GM18517 (cell line): ENCODE results near the gene TBATA.
"Not testable (repeated sequence)": the region's sequence is repeated elsewhere in the genome, so short reads cannot be mapped to it uniquely, and the experiment has no call there.

ENCODE experiments used
- ATAC-seq: cut with Tn5 transposase; IDR thresholded peaks from one replicate; pipeline ENCODE4 v1.9.1; 2021; ENCODE audit warnings: mild to moderate bottlenecking, moderate library complexity; ENCODE audit not compliant: unreplicated experiment

Gene TBATA

DNA sequence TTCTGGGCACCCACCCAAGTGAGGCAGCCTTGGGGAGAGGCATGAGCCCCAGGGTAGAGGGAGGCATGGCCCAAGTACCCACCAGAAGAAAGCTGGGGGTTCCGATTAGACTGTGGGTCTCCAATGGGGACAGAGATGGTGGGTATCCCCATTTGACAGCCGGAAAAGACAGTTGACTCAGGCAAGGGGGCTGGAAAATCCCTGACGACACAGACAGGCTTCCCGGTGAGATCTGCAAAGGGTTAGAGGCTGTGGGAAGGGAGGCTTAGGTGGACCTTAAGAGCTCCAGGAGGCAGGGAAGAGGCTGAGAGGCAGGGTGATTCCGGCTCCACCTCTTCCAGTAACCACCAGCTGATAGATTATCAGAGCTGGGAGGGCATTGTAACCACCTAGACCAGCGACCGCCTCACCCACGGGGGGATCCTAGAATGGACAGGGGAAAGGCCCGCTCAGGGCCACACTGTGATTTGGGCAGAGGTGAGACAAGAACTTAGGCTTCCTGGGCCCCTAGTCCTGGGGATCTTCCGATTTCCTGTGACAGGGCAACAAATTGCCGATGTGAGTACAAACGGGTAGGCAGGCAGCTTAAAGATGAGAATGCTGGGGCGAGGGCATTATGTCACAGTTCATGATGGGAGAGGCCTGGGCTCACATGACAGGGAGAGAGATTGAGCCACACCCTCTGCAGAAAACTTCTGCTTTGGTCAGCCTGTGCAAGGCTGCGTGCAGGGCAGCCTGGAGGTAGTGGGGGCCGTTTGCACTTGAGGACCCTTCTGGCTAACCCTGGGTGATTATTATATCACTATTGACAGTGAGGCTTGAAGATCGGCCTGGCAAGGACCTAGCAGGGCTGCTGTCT lies 5.4 kb downstream of the TBATA start:
- no peak for ATAC-seq

DNA sequence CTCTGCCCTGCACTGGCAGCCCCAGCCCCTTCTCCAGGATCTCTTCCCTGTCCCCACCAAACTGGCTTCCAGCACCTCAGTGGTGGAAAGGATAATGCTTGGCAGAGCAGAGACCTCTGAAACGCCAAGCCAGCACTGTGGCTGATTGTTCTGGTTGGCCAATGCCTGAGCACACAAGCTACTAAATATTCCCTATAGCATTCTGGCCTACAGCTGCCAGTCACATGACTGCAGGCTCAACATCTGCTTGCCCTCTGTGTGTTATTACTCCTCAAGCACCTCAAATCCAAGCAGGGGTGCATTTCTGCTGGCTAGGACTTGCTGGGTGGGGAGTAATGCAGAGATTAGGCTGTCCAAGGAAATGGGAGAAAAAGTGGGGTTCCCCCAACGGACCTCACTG lies 6.1 kb downstream of the TBATA start:
- ATAC-seq: no peak

DNA sequence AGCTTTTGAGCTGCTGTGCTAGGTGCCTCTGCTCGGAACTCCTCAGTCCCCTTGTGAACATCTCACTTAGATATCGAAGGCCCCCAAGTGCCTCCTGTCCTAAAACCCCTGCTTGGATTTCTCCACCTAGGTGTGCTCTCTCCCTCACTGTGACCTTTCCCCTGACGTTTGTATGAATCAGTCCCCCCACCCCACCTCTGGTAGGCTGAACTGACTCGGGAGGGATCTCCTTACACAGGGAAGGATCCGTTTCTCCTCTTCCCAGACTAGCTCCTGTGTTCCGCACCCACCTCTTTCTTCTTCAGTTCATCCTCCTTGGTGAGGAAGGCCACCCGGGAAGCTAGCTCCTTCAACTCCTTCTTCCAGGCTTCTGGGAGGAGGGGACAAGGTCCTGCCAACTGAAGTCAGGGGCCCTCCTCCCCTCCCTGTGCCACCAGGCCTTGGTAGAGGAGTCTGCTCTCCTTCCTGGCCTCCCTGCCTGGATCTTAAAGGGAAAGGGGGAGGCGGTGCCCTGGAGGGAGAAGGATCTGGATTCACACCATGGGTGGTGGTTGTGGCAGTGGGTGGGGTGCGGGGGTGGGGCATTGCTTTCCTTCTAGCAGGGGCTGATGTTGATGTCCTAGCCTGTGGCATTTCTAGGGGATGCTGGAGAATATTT lies 6.8 kb downstream of the TBATA start:
- ATAC-seq: no peak

DNA sequence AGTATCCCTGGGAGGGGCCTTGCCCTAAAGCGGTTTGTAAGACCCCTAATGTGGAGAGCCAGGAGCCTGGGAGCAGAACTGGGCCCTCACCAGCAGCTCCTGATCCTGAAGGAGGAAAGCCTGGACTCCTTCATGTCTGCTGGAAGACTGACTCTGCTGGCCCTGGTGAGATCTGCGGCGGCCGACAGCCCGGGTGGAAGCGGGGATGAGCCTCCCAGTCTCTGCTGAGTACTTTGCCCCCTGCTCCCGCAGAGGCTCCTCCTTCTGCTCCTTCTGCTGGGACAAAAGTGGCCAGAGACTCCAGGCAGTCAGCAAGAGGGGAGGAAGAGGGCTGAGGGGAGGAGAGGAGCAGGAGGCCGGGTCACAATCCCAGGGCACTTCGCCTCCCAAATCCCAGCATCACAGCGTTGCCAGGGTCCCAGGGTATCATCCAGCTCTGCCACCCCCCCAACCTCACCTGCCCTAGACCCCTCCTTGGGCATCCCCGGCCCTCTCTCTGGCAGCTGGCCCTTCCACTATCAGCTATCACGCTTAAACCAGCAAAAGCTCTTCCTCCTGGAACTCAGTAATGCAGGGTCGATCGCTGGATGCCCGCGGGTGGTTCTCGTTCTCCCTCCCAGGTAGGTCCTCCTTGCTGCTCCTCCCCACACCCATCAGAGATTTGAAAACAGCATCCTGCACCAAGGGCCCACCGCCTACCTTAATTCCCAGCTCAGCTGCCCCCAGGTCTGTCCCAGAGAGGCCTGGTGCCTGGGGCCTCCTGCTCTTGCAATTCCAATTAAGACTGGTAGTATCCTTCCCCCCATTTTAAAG lies 7.9 kb downstream of the TBATA start:
- no peak for ATAC-seq

DNA sequence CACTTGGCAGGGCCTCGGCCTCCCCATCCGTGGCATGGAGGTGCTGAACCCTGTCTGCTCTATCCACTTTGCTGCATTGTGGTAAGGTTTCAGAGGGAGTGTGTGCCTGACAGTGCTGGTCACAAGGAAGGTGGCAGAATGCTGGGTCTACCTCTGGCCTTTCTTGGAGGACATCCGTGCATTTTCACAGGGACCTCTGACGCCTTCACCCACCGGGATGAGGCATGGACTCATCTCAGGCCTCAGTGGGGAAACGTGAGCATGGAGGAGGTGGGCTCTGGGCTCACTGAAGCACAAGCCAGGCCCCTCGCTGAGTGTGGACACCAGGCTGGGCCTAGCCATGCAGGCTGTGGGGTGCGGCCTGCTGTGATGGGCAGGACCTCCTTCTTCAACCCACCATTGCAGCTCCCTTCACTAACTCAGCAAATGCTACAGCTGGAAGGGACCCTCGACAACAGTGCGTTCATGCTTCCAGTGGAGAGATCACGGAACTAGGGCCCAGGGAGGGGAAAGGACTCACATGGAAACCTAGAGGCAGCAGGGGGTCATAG lies 8.6 kb downstream of the TBATA start:
- ATAC-seq: no peak

DNA sequence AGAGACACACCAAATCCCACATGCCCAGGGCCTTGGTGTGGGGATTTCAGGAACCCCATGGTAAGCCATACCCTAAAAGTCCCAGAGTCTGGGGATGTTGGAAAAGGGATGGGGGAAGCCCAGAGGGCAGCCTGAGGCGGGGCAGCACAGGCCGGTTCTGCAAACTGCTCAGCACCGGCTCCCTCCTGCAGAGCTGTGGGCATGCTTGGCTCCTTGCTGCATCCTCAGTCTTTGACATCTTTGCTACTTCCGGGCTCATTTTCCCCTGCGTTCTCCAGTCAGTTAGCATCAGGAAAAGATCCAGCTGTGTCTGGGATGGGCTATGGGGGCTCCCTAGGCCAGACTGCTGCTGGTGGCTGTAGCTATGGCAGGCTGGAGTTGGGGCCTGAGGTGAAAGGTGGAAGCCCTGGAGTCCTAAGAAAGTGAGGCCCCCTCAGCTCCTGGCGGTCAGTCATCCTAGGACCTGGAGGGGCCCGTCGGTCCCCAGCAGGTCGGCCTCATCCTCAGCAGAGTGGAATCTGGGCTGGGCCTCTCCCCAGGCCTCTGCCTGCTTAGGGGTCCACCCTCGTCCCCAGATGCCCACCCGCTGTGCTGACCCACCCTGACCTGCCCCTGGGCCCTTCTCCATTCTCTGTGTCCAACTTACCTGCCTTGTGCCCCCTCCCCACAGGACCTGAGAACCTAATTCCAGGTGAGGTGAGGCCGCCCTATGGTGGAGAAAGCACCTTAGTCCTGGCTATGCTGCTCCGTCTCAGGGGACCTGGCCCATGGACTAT lies 9.3 kb downstream of the TBATA start:
- ATAC-seq: no peak

DNA sequence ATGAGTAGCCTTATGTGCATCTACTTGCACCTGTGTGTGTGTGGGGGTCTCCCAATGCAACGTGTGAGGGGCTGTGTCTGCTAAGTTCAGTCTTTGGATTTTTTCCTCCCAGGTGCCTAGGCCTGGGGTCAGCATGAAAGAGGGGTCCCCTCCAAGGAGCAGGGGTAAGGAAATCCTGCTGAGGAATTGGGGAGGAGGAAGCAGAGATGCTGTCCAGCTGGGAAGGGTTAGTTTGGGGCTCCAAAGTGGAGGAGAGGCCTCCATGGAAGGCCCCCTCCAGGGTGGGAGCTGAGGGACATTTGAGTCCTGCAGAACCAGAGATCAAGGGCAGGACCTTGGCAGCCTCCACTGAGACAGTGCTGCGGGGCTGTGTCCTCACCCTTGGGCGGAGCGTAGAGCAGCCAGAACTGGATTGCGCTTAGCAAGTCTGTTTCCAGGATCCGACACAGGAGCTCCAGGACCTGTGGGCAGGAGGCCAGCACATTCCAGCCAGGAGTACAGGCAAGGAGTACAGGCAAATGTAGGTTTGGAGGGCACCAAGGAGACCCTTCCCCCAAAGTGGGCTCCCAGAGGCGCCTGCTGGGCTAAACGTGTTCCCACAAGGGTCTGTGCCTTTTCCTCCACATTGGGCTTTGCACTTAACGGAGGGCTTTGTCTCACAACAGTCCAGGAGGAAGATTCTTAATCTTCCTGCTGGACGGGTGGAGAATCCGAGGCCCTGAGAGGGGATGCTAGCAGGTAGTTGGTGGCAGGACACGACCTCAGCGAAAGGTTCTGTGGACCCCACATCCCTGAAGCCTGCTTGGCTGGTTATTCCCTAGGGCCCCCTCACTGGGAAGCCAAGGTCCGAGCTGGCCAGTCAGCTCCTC lies 10.1 kb downstream of the TBATA start:
- ATAC-seq: no peak

DNA sequence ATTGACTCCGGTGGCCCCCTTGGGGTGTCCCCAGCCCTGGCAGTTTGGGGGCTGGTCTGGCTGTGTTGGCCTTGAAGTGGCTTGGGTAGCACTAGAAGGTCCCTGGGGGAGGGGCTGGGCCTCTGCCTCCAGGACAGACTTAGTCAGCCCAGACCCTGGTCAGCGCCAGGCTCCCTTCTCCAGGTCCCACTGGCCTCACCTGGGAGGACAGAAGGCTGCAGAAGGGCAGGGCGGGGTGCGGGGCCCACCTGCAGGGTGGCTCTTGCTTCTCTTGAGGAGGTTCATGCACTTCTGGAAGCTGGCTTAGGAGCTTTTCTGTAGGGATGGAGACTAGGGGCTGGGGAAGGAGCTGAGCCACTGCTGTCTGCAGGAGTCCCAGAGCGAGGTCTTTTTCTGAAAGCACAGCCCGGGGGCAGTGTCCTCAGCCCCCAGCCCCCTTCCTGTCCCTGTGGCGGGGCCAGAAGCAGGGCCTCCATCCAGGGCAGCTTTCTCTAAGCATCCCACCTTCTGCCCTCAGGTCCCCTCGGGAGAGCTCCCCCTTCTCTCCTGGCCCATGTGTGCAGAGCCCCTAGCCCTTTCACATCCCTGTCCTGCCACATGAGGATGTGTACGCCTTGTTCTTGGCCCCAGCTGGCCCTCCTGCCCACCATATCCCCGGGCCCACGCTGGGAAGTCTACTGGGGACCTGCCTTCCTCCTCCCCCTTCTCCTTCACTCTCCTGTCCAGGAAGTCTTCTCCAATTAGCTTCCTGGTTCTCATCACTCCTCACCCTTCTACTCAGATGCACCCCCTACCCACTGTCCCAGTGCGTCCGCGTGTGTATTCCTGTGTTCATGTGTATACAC lies 11.0 kb downstream of the TBATA start:
- ATAC-seq: no peak

DNA sequence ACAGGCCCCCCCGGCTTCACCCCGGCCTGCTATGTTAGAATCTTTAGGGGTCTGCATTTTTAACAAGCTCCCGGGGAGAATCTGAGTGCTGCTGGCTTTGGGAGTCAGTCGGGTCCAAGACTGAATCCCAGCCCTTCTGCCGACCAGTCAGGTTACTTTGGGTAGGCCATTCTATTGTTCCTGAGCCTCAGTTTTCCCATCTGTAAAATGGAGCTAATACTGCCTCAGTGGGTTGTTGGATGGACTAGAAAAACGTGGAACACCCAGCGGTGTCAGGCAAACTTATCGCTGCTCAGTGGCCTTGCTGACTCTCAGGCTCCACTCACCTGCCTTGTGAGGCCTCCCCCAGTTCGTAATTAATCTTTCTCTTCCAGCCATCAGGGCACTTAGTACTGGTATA lies 11.7 kb downstream of the TBATA start:
- no peak for ATAC-seq

DNA sequence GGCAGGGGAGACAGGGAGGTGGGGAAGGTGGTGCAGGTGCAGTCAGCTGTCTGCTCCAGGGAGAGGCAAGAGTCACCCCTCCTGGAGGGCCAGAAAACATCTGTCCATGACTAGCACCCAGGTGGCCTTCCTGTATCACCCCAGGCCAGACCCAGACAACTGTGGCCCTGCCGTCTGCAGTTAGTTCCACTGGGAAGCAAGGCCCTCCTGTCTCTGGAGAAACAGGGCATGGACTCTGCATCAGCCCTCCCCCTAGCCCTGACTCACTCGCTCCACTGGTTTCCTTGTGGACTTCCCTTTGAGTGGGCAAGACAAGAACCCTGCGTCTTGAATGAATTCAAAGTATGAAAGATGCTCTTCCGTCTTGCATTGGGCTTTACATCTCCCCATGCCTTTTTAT lies 12.6 kb downstream of the TBATA start:
- ATAC-seq: no peak

DNA sequence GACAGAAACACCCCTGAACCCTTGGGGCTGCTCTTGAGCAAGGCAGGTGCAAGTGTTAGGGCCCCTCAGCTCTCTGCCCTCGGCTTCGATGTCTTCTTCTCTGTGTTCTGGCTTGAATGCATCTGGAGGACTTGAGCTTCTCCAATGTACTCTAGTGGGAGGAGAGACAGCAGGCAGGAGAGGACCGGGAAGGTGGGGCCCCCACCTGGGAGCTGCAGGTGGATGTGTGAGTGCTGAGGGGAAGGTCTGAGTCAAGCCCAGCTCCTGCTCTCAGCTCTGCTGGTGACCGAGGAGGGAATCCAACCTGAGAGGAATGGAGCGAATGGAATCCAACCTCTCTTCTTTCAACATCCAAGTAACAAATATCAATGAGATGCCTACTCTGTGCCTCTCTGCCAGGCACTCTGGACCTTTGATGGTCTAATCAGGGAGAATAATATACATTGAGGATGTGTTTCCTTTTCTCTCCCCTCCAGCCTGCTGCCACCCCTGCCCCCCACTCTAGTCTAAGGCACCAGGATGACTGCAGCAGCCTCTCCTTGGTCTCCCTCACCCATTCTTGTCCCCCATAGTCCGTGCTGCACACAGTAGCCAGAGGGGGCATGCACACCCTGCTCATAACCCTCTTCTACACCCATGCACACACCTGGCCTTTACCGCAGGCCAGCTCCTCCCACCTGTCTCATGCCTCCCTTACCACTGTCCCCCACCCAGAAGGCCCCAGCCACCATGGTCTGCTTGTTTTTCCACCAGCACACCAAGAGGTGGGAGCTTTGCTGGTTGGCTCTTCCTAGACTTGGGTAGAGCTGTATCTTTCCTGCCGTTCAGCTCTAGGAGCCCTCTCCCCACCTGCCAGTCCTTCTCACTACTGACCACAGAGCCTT lies 13.6 kb downstream of the TBATA start:
- no peak for ATAC-seq

DNA sequence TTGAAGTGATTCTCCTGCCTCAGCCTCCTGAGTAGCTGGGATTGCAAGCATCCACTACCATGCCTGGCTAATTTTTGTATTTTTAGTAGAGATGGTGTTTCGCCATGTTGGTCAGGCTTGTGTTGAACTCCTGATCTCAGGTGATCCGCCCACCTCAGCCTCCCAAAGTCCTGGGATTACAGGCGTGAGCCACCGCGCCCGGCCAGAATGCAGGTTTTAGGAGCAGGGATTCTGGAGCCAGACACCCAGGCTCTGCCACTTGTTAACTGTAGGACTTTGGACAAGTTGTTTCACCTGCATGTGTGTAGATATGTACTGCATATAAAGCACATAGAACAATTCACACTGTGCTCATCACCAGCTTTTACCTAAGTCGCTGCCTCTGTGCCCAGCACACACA lies 14.7 kb downstream of the TBATA start:
- ATAC-seq: not testable (repeated sequence)

DNA sequence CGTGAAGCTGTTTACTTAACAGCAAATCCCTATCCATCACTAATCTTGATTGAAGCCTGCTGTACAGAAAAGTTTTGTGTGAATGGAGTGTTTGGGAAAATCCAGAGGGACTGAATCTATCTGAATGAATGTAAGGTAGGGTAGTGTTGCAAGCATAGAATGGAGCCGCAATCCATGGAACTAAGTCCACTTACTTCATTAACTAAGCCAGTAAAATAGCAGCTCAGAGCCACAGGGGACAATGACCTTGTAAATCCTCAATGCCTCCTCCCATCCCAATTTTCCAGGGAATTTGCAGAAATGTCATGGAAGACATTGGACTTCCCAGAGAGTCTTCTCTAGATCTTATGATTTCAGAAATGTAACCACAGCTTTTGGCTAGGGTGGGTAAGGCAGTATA lies 15.2 kb downstream of the TBATA start:
- no peak for ATAC-seq

DNA sequence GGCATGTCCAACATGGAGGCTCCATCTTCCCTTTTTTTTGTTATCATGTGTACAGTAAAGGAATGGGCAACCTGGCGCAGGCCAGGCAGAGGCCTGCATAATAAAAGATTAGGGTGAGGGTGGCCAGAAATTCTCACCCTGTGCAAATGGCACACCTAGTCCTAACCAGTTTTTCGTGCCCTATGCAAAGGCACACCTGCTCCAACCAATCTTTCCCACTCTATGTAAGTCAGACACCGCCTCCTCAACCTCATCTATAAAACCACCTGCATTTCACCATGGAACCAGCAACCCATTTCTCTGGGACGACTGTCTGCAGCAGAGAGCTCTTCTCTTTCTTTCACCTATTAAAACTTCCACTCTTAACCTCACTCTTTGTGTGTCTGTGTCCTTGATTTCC lies 16.1 kb downstream of the TBATA start:
- ATAC-seq: no peak

DNA sequence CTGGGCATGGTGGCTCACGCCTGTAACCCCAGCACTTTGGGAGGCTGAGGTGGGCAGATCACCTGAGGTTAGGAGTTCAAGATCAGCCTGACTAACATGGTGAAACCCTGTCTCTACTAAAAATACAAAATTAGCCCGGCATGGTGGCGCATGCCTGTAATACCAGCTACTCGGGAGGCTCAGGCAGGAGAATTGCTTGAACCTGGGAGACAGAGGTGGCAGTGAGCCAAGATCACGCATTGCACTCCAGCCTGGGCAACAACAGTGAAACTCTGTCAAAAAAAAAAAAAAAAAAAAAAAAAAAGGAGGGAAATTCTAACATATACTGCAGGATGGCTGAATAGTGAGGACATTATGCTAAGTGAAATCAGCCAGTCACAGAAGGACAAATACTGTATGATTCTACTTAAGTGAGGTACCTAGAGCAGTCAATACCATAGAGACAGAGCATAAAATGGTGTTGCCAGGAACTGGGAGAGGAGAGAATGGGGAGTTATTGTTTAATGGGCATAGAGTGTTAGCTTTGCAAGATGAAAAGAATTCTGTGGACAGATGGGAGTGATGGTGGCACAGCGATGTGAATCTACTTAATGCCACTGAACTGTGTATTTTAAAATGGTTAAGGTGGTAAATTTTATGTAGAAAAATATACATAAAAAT lies 17.0 kb downstream of the TBATA start:
- ATAC-seq: not testable (repeated sequence)

DNA sequence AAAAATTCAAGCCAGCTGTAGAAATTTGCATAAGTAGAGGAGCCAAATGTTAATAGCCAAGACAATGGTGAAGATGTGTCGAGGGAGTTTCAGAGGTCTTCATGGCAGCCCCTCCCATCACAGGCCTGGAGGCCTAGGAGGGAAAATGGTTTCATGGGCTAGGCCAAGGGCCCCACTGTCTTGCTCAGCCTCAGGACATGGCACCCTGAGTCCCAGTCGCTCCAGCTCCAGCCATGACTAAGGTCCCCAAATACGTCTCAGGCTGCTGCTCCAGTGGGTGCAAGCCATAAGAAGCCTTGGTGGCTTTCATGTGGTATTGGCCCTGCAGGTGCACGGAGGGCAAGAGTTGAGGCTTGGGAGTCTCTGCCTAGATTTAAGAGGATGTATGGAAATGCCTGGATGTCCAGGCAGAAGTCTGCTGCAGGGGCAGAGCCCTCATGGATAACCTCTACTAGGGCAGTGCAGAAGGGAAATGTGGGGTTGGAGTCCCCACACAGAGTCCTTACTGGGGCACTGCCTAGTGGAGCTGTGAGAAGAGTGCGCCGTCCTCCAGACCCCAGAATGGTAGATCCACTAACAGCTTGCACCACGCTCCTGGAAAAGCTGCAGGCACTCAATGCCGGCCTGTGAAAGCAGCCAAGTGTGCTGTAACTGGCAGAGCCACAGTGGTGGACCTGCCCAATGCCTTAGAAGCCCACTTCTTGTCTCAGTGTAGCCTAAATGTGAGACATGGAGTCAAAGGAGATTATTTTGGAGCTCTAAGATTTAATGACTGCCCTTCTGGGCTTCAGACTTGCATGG lies 19.2 kb downstream of the TBATA start:
- ATAC-seq: no peak
